ENCODE data around the gene TDRD7.
A peak's percentile ranks its signal among the peaks of the same experiment; 100 is the strongest.

The TDRD7 gene

DNA sequence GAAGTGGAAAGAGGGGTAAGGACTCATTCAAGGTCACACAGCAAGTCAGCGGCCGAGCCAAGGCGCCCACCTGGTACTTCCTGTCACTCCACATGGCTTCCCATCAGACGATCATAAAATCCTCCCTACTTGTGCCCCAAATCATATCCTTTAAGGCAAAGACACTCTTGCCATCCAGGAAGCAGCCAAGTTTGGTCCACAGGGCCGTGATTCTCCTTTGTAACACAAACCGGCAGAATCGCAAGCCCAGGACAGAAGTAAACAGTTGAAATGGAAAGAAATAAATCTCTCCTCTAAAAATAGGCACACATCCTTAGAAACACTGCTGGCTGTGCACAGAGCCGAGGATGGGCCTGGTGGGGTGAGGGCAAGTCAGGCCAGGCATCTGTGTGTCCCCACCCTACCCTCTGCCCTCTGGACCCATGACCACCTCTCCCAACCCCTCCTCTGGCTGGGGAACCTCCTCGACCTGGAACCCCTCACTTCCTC lies 120.0 kb downstream of the TDRD7 start:
- no peak overlapping the region for H2BK120ac ChIP-seq (ENCODE audit: low read depth, low read length)
- H3K4me2 ChIP-seq (ENCODE audit: low read length), result no peak overlapping the region
- DNase-seq, result no peak
- no peaks in the 10 kb centered on the region for H3K79me1 ChIP-seq (ENCODE audit: low read length)
- H4K8ac ChIP-seq (ENCODE audit: low read depth, low read length), result no peak overlapping the region
- no CpG with 5 or more reads among the region's 9 CpGs for WGBS (ENCODE audit: extremely low coverage, insufficient coverage, low lambda C conversion rate)
- H2BK5ac ChIP-seq (ENCODE audit: low read length), result no peak overlapping the region
- no peak overlapping the region for H2AK5ac ChIP-seq (ENCODE audit: low read length)
- H3K36me3 ChIP-seq (ENCODE audit: control insufficient read depth, insufficient read depth, low read length), result no peaks in the 10 kb centered on the region
- no peak overlapping the region for H4K5ac ChIP-seq (ENCODE audit: low read length)
- no peak overlapping the region for H2BK15ac ChIP-seq (replicated peaks; ENCODE audit: low read depth)
- no peak overlapping the region for H3K27ac ChIP-seq (ENCODE audit: low read depth, low read length)
- no peak overlapping the region for H3K9ac ChIP-seq (ENCODE audit: low read length)
- peaks cover 3% of the 10 kb centered on the region for H3K4me1 ChIP-seq (ENCODE audit: control insufficient read depth, low read depth, low read length)
- no peak overlapping the region for H3K18ac ChIP-seq (ENCODE audit: low read length)
- H3K4ac ChIP-seq (ENCODE audit: low read depth, low read length), result no peak overlapping the region
- no peaks in the 10 kb centered on the region for H3K79me2 ChIP-seq (ENCODE audit: control insufficient read depth, insufficient read depth, low read length)
- no peak overlapping the region for H3K56ac ChIP-seq (ENCODE audit: low read length)
- no peak overlapping the region for H3K23ac ChIP-seq (ENCODE audit: low read length)
- H3K27me3 ChIP-seq (ENCODE audit: insufficient read depth, low read length, poor library complexity), result no peaks in the 10 kb centered on the region
- no peak overlapping the region for H3K4me3 ChIP-seq (ENCODE audit: low read length)

DNA sequence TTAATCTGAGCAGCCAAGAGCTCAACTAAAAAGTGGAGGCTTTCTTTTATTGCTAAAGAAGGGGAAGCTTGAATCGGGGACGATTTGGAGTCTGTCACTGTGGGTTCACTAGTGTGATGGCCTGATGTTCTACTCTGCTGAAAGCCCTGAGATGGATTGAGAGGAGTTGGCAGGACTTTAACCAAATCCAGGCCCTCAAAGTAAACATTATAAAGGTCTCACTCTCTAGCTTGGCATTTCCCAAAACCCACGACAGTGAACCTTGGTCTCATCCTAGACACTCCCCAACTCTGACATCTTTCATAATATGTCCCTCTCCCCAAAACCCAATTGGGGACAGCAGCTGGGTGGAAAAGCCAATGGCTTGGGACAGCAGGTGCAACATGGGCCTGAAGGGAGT lies 122.3 kb downstream of the TDRD7 start:
- no peak for DNase-seq
- Histone ChIP-seq H3K79me2 (ENCODE audit: control insufficient read depth, insufficient read depth, low read length) (no peaks in the 10 kb centered on the region), H2BK5ac (ENCODE audit: low read length) (no peak overlapping the region), H3K27ac (ENCODE audit: low read depth, low read length) (no peak overlapping the region), H3K4ac (ENCODE audit: low read depth, low read length) (no peak overlapping the region), H3K4me3 (ENCODE audit: low read length) (no peak overlapping the region), H4K5ac (ENCODE audit: low read length) (no peak overlapping the region), H3K79me1 (ENCODE audit: low read length) (no peaks in the 10 kb centered on the region), H3K56ac (ENCODE audit: low read length) (no peak overlapping the region), H3K9ac (ENCODE audit: low read length) (no peak overlapping the region), H2BK15ac (replicated peaks; ENCODE audit: low read depth) (no peak overlapping the region), H3K4me1 (ENCODE audit: control insufficient read depth, low read depth, low read length) (no peaks in the 10 kb centered on the region), H3K27me3 (ENCODE audit: insufficient read depth, low read length, poor library complexity) (no peaks in the 10 kb centered on the region), H4K8ac (ENCODE audit: low read depth, low read length) (no peak overlapping the region), H3K36me3 (ENCODE audit: control insufficient read depth, insufficient read depth, low read length) (no peaks in the 10 kb centered on the region), H3K23ac (ENCODE audit: low read length) (no peak overlapping the region), H2BK120ac (ENCODE audit: low read depth, low read length) (no peak overlapping the region), H3K18ac (ENCODE audit: low read length) (no peak overlapping the region), H3K4me2 (ENCODE audit: low read length) (no peak overlapping the region), H2AK5ac (ENCODE audit: low read length) (no peak overlapping the region)
- WGBS (ENCODE audit: extremely low coverage, insufficient coverage, low lambda C conversion rate), result no CpG with 5 or more reads among the region's 3 CpGs

DNA sequence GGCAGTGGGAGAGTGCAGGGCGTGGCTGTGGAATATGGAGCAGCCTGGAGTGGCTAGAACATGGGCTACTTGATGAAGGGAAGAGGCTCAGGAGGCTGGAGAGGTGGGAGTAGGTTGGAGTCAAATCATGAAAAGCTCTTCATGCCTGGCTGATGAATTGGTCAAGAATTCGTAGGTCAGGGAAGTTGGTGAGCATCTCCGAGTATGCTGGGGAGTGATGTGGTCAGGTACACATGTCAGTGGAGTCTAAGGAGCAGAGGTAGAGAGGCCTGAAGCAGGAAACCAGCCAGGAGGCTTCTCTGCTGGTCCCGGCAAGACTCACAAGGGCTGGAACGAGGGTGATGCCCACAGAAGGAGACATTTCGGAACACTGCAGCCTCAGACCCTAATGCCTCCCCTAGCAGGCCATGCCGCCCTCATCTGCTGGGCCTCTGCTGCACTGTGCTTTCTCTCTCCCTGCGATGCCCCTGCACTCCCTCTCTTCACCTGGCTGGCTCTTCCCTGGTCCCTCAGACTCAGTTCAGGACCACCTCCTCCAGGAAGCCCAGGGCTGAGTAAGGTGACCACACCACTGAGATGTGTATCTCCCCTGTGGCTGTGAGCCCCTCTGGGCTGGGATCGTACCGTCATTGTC lies 123.2 kb downstream of the TDRD7 start:
- no peak for DNase-seq
- no peak overlapping the region for H3K9ac ChIP-seq (ENCODE audit: low read length)
- no peak overlapping the region for H3K4ac ChIP-seq (ENCODE audit: low read depth, low read length)
- WGBS (ENCODE audit: extremely low coverage, insufficient coverage, low lambda C conversion rate), result no CpG with 5 or more reads among the region's 10 CpGs
- no peaks in the 10 kb centered on the region for H3K79me2 ChIP-seq (ENCODE audit: control insufficient read depth, insufficient read depth, low read length)
- no peak overlapping the region for H3K27ac ChIP-seq (ENCODE audit: low read depth, low read length)
- H3K27me3 ChIP-seq (ENCODE audit: insufficient read depth, low read length, poor library complexity), result no peaks in the 10 kb centered on the region
- H3K23ac ChIP-seq (ENCODE audit: low read length), result no peak overlapping the region
- H3K79me1 ChIP-seq (ENCODE audit: low read length), result no peaks in the 10 kb centered on the region
- no peak overlapping the region for H3K18ac ChIP-seq (ENCODE audit: low read length)
- no peak overlapping the region for H2BK15ac ChIP-seq (replicated peaks; ENCODE audit: low read depth)
- H3K4me2 ChIP-seq (ENCODE audit: low read length), result no peak overlapping the region
- H4K5ac ChIP-seq (ENCODE audit: low read length), result no peak overlapping the region
- H3K56ac ChIP-seq (ENCODE audit: low read length), result no peak overlapping the region
- no peak overlapping the region for H3K4me3 ChIP-seq (ENCODE audit: low read length)
- no peak overlapping the region for H4K8ac ChIP-seq (ENCODE audit: low read depth, low read length)
- no peaks in the 10 kb centered on the region for H3K36me3 ChIP-seq (ENCODE audit: control insufficient read depth, insufficient read depth, low read length)
- no peak overlapping the region for H2AK5ac ChIP-seq (ENCODE audit: low read length)
- no peak overlapping the region for H2BK5ac ChIP-seq (ENCODE audit: low read length)
- H3K4me1 ChIP-seq (ENCODE audit: control insufficient read depth, low read depth, low read length), result no peaks in the 10 kb centered on the region
- no peak overlapping the region for H2BK120ac ChIP-seq (ENCODE audit: low read depth, low read length)

DNA sequence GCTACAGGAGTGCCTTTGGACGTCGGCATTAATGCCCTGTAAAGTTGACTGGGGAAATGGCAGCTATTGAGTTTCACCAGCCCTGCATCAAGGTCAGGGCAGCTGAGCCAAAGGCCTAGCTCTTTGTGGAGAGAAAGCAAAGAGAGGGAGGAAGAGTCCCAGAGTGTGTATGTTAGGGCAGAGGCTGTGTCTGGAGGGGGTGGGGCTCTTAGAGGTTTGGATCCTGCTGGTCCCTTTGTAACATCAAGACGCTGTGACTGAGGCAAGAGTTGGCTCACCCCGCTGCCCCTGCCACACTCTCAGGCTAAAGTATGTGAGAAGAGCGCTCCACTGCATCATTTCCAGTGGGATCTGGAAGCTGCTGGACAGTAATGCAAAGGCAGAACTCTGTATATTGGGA lies 123.9 kb downstream of the TDRD7 start:
- Histone ChIP-seq H2BK120ac (ENCODE audit: low read depth, low read length) (no peak overlapping the region), H2BK5ac (ENCODE audit: low read length) (no peak overlapping the region), H2AK5ac (ENCODE audit: low read length) (no peak overlapping the region), H3K56ac (ENCODE audit: low read length) (no peak overlapping the region), H3K36me3 (ENCODE audit: control insufficient read depth, insufficient read depth, low read length) (no peaks in the 10 kb centered on the region), H3K4me1 (ENCODE audit: control insufficient read depth, low read depth, low read length) (no peaks in the 10 kb centered on the region), H3K18ac (ENCODE audit: low read length) (no peak overlapping the region), H4K5ac (ENCODE audit: low read length) (no peak overlapping the region), H3K23ac (ENCODE audit: low read length) (no peak overlapping the region), H2BK15ac (replicated peaks; ENCODE audit: low read depth) (no peak overlapping the region), H3K4ac (ENCODE audit: low read depth, low read length) (no peak overlapping the region), H3K27me3 (ENCODE audit: insufficient read depth, low read length, poor library complexity) (no peaks in the 10 kb centered on the region), H4K8ac (ENCODE audit: low read depth, low read length) (no peak overlapping the region), H3K27ac (ENCODE audit: low read depth, low read length) (no peak overlapping the region), H3K4me2 (ENCODE audit: low read length) (no peak overlapping the region), H3K79me2 (ENCODE audit: control insufficient read depth, insufficient read depth, low read length) (no peaks in the 10 kb centered on the region), H3K79me1 (ENCODE audit: low read length) (no peaks in the 10 kb centered on the region), H3K4me3 (ENCODE audit: low read length) (no peak overlapping the region), H3K9ac (ENCODE audit: low read length) (no peak overlapping the region)
- WGBS (ENCODE audit: extremely low coverage, insufficient coverage, low lambda C conversion rate), result no CpG with 5 or more reads among the region's 5 CpGs
- DNase-seq, result no peak

DNA sequence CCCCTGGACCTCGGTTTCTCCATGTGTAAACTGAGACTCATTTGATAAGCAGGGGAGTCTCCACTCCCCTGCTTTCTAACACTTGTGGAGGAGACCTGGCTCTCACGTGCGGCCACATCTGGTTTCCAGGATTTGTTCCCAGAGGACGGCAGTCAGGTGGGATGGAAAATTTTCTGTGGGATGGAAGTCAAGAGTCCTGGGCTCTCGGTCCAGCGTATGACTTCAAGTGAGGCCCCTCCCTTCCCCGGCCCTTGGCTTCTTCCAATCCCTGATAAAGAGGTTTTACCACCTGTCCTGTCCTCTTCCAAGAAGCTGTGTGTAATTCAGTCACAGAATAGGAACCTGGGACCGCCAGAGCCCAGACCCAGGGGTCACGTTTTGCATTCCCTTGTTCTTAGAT lies 124.6 kb downstream of the TDRD7 start:
- H3K36me3 ChIP-seq (ENCODE audit: control insufficient read depth, insufficient read depth, low read length), result no peaks in the 10 kb centered on the region
- H3K79me2 ChIP-seq (ENCODE audit: control insufficient read depth, insufficient read depth, low read length), result no peaks in the 10 kb centered on the region
- no peak overlapping the region for H3K56ac ChIP-seq (ENCODE audit: low read length)
- H3K4me2 ChIP-seq (ENCODE audit: low read length), result no peak overlapping the region
- H3K4me3 ChIP-seq (ENCODE audit: low read length), result no peak overlapping the region
- H2BK15ac ChIP-seq (replicated peaks; ENCODE audit: low read depth), result no peak overlapping the region
- no peak for DNase-seq
- no peak overlapping the region for H2BK5ac ChIP-seq (ENCODE audit: low read length)
- no peak overlapping the region for H4K5ac ChIP-seq (ENCODE audit: low read length)
- no peaks in the 10 kb centered on the region for H3K4me1 ChIP-seq (ENCODE audit: control insufficient read depth, low read depth, low read length)
- H3K27me3 ChIP-seq (ENCODE audit: insufficient read depth, low read length, poor library complexity), result no peaks in the 10 kb centered on the region
- no peak overlapping the region for H3K23ac ChIP-seq (ENCODE audit: low read length)
- H3K18ac ChIP-seq (ENCODE audit: low read length), result no peak overlapping the region
- H3K4ac ChIP-seq (ENCODE audit: low read depth, low read length), result no peak overlapping the region
- no peak overlapping the region for H2BK120ac ChIP-seq (ENCODE audit: low read depth, low read length)
- no CpG with 5 or more reads among the region's 9 CpGs for WGBS (ENCODE audit: extremely low coverage, insufficient coverage, low lambda C conversion rate)
- H3K27ac ChIP-seq (ENCODE audit: low read depth, low read length), result no peak overlapping the region
- no peak overlapping the region for H3K9ac ChIP-seq (ENCODE audit: low read length)
- H2AK5ac ChIP-seq (ENCODE audit: low read length), result no peak overlapping the region
- H3K79me1 ChIP-seq (ENCODE audit: low read length), result no peaks in the 10 kb centered on the region
- no peak overlapping the region for H4K8ac ChIP-seq (ENCODE audit: low read depth, low read length)

DNA sequence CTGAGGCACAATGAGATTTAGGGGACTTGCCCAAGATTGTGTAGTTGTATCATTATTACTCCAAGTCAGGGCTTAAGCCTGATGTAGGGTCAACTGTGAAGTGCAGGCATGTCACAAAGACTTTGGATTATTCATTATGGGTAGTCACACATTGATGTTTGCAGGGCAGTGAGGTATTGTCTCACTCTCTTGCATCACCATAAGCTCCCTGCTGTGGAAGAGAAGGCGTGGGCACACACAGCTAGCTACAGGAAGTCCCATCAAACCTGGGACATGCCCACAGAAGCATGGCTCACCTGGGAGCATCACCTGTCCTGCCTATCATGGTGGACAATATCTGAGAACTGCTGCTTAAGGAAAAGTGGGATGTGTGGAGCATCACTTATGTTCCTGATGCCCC lies 131.7 kb downstream of the TDRD7 start:
- no CpG with 5 or more reads among the region's 1 CpG for WGBS (ENCODE audit: extremely low coverage, insufficient coverage, low lambda C conversion rate)
- Histone ChIP-seq H4K8ac (ENCODE audit: low read depth, low read length) (no peak overlapping the region), H2BK120ac (ENCODE audit: low read depth, low read length) (no peak overlapping the region), H3K56ac (ENCODE audit: low read length) (no peak overlapping the region), H3K79me2 (ENCODE audit: control insufficient read depth, insufficient read depth, low read length) (no peaks in the 10 kb centered on the region), H2BK5ac (ENCODE audit: low read length) (no peak overlapping the region), H3K4me1 (ENCODE audit: control insufficient read depth, low read depth, low read length) (no peaks in the 10 kb centered on the region), H3K4ac (ENCODE audit: low read depth, low read length) (no peak overlapping the region), H3K27me3 (ENCODE audit: insufficient read depth, low read length, poor library complexity) (no peaks in the 10 kb centered on the region), H3K4me2 (ENCODE audit: low read length) (no peak overlapping the region), H3K27ac (ENCODE audit: low read depth, low read length) (no peak overlapping the region), H2BK15ac (replicated peaks; ENCODE audit: low read depth) (no peak overlapping the region), H3K79me1 (ENCODE audit: low read length) (no peaks in the 10 kb centered on the region), H2AK5ac (ENCODE audit: low read length) (no peak overlapping the region), H3K36me3 (ENCODE audit: control insufficient read depth, insufficient read depth, low read length) (no peaks in the 10 kb centered on the region), H3K9ac (ENCODE audit: low read length) (no peak overlapping the region), H3K18ac (ENCODE audit: low read length) (no peak overlapping the region), H3K23ac (ENCODE audit: low read length) (no peak overlapping the region), H3K4me3 (ENCODE audit: low read length) (no peak overlapping the region), H4K5ac (ENCODE audit: low read length) (no peak overlapping the region)
- peak; percentile 14 for DNase-seq
